SK-N-SH treated with all-trans-retinoic acid at 6 μM for 48 hours (cell line): Measurements from ENCODE around the gene CHTF8.

Source experiments
- ATAC-seq: fragments of 200-7000 bp; cut with Tn5 transposase; 3 replicates; pipeline ENCODE4 v1.9.1; 2020; ENCODE audit warnings: mild to moderate bottlenecking, moderate library complexity
- ARNTL ChIP-seq: fragments of 450-650 bp; formaldehyde crosslinking; IDR thresholded peaks from 2 replicates; pipeline ENCODE4 v1.5.0; 2020; ENCODE audit warnings: low read depth, mild to moderate bottlenecking, moderate library complexity, borderline replicate concordance
- BACH2 ChIP-seq: fragments of 250-450 bp; sonication (Bioruptor Pico); IDR thresholded peaks from 2 replicates; pipeline ENCODE4 v1.9.0; 2021; ENCODE audit warnings: mild to moderate bottlenecking, borderline replicate concordance
- CSDC2 ChIP-seq: fragments of 250-450 bp; sonication (Bioruptor Pico); IDR thresholded peaks from 2 replicates; pipeline ENCODE4 v1.5.0; 2020; ENCODE audit warnings: mild to moderate bottlenecking, moderate library complexity
- CSRNP3 ChIP-seq: fragments of 250-450 bp; sonication (Bioruptor Pico); IDR thresholded peaks from 2 replicates; pipeline ENCODE4 v1.5.1; 2021; ENCODE audit warnings: mild to moderate bottlenecking, moderate library complexity
- ESRRG ChIP-seq: fragments of 250-450 bp; sonication (Bioruptor Pico); IDR thresholded peaks from 2 replicates; pipeline ENCODE4 v1.6.1; 2021; ENCODE audit warnings: mild to moderate bottlenecking
- ISL1 ChIP-seq: fragments of 250-450 bp; sonication (Bioruptor Pico); IDR thresholded peaks from 2 replicates; pipeline ENCODE4 v2.1.2; 2022; ENCODE audit warnings: mild to moderate bottlenecking, moderate library complexity
- PATZ1 ChIP-seq: fragments of 250-450 bp; sonication (Bioruptor Pico); IDR thresholded peaks from 2 replicates; pipeline ENCODE4 v1.8.0; 2020; ENCODE audit warnings: mild to moderate bottlenecking, moderate library complexity, borderline replicate concordance
- PPARA ChIP-seq: fragments of 250-450 bp; sonication (Bioruptor Pico); IDR thresholded peaks from 2 replicates; pipeline ENCODE4 v1.5.0; 2020; ENCODE audit warnings: mild to moderate bottlenecking, borderline replicate concordance
- SNAI2 ChIP-seq: fragments of 250-450 bp; sonication (Bioruptor Pico); IDR thresholded peaks from 2 replicates; pipeline ENCODE4 v1.5.0; 2020; ENCODE audit warnings: mild to moderate bottlenecking, moderate library complexity
- TCF4 ChIP-seq: fragments of 250-450 bp; sonication (Bioruptor Pico); IDR thresholded peaks from 2 replicates; pipeline ENCODE4 v1.8.0; 2021; ENCODE audit warnings: mild to moderate bottlenecking, moderate library complexity, borderline replicate concordance
- TOX ChIP-seq: fragments of 250-450 bp; sonication (Bioruptor Pico); IDR thresholded peaks from 2 replicates; pipeline ENCODE4 v1.8.0; 2021; ENCODE audit warnings: mild to moderate bottlenecking, moderate library complexity, borderline replicate concordance
- ZC3H10 ChIP-seq: fragments of 250-450 bp; sonication (Bioruptor Pico); IDR thresholded peaks from 2 replicates; pipeline ENCODE4 v1.5.1; 2021; ENCODE audit warnings: mild to moderate bottlenecking, moderate library complexity
- ZFP3 ChIP-seq: fragments of 250-450 bp; sonication (Bioruptor Pico); IDR thresholded peaks from 2 replicates; pipeline ENCODE4 v1.5.0; 2020; ENCODE audit warnings: mild to moderate bottlenecking, moderate library complexity
- ZFP30 ChIP-seq: fragments of 450-650 bp; formaldehyde crosslinking; IDR thresholded peaks from 2 replicates; pipeline ENCODE4 v1.5.0; 2022; ENCODE audit warnings: mild to moderate bottlenecking, moderate library complexity
- ZNF565 ChIP-seq: fragments of 450-650 bp; formaldehyde crosslinking; conservative IDR thresholded peaks from 2 replicates; pipeline ENCODE4 v1.5.0; 2020; ENCODE audit warnings: low read depth, mild to moderate bottlenecking, moderate library complexity
- ZNF70 ChIP-seq: fragments of 450-650 bp; formaldehyde crosslinking; IDR thresholded peaks from 2 replicates; pipeline ENCODE4 v1.5.0; 2020; ENCODE audit warnings: mild to moderate bottlenecking, moderate library complexity
- ZNF8 ChIP-seq: fragments of 450-650 bp; formaldehyde crosslinking; IDR thresholded peaks from 2 replicates; pipeline ENCODE4 v1.5.0; 2020; ENCODE audit warnings: mild to moderate bottlenecking, moderate library complexity
- TF ChIP-seq, protein P1 (sequence below): fragments of 250-450 bp; sonication (Bioruptor Pico); IDR thresholded peaks from 2 replicates; pipeline ENCODE4 v1.5.1; 2020; ENCODE audit warnings: low read depth, mild to moderate bottlenecking, moderate library complexity
- TF ChIP-seq, protein P2 (sequence below): fragments of 250-450 bp; sonication (Bioruptor Pico); IDR thresholded peaks from 2 replicates; pipeline ENCODE4 v1.5.0; 2020; ENCODE audit warnings: mild to moderate bottlenecking, moderate library complexity

CHTF8 gene

GRCh38 chr16:69132424-69133252, at the start of gene CHTF8, which contains the start of gene UTP4:
CHTF8 (minus strand) TSS chr16:69132588; CDS start chr16:69121458, 11,130 bp downstream.
UTP4 (plus strand) TSS chr16:69132649; CDS start chr16:69133460, 811 bp downstream.
- peak; percentile 92 for ATAC-seq
- TF ChIP-seq CSDC2 (CRISPR knock-in tag) (no peak), CSRNP3 (CRISPR knock-in tag) (no peak), BACH2 (CRISPR knock-in tag) (no peak), PPARA (CRISPR knock-in tag) (no peak), TCF4 (CRISPR knock-in tag) (no peak), ESRRG (CRISPR knock-in tag) (no peak), ZFP30 (CRISPR knock-in tag) (no peak), ISL1 (CRISPR knock-in tag) (no peak), ZNF70 (no peak), ZC3H10 (CRISPR knock-in tag) (no peak), PATZ1 (CRISPR knock-in tag) (no peak), ARNTL (CRISPR knock-in tag) (no peak), ZNF8 (CRISPR knock-in tag) (no peak), TOX (no peak), ZFP3 (CRISPR knock-in tag) (no peak)
- TF ChIP-seq, protein P1, sequence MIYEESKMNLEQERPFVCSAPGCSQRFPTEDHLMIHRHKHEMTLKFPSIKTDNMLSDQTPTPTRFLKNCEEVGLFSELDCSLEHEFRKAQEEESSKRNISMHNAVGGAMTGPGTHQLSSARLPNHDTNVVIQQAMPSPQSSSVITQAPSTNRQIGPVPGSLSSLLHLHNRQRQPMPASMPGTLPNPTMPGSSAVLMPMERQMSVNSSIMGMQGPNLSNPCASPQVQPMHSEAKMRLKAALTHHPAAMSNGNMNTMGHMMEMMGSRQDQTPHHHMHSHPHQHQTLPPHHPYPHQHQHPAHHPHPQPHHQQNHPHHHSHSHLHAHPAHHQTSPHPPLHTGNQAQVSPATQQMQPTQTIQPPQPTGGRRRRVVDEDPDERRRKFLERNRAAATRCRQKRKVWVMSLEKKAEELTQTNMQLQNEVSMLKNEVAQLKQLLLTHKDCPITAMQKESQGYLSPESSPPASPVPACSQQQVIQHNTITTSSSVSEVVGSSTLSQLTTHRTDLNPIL = no peak
- TF ChIP-seq, all 23 proteins: peak for 0

GRCh38 chr16:69180011-69180338, 47.6 kb upstream of the CHTF8 start:
- no peak; the same call in 2 of the 3 replicates for ATAC-seq
- no peak for TF ChIP-seq ESRRG (CRISPR knock-in tag)
- no peak for TF ChIP-seq CSDC2 (CRISPR knock-in tag)
- TF ChIP-seq ZNF565 (CRISPR knock-in tag) = no peak
- TF ChIP-seq, protein P2, sequence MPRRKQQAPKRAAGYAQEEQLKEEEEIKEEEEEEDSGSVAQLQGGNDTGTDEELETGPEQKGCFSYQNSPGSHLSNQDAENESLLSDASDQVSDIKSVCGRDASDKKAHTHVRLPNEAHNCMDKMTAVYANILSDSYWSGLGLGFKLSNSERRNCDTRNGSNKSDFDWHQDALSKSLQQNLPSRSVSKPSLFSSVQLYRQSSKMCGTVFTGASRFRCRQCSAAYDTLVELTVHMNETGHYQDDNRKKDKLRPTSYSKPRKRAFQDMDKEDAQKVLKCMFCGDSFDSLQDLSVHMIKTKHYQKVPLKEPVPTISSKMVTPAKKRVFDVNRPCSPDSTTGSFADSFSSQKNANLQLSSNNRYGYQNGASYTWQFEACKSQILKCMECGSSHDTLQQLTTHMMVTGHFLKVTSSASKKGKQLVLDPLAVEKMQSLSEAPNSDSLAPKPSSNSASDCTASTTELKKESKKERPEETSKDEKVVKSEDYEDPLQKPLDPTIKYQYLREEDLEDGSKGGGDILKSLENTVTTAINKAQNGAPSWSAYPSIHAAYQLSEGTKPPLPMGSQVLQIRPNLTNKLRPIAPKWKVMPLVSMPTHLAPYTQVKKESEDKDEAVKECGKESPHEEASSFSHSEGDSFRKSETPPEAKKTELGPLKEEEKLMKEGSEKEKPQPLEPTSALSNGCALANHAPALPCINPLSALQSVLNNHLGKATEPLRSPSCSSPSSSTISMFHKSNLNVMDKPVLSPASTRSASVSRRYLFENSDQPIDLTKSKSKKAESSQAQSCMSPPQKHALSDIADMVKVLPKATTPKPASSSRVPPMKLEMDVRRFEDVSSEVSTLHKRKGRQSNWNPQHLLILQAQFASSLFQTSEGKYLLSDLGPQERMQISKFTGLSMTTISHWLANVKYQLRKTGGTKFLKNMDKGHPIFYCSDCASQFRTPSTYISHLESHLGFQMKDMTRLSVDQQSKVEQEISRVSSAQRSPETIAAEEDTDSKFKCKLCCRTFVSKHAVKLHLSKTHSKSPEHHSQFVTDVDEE = no peak
- no peak for TF ChIP-seq ZNF70
- no peak for TF ChIP-seq SNAI2 (CRISPR knock-in tag)
- TF ChIP-seq, protein P1 = no peak
- no peak for TF ChIP-seq ZFP3 (CRISPR knock-in tag)
- no peak for TF ChIP-seq ZNF8 (CRISPR knock-in tag)
- no peak for TF ChIP-seq ZC3H10 (CRISPR knock-in tag)
- TF ChIP-seq PATZ1 (CRISPR knock-in tag) = no peak
- no peak for TF ChIP-seq CSRNP3 (CRISPR knock-in tag)
